Activated CD4-positive, alpha-beta T cell treated with anti-CD3 and anti-CD28 coated beads, Interleukin-10, Interleukin-2, amounts not matched to agents 100 ng/mL and 50 ng/mL, durations not matched to agents 16 hours and 8 hours (primary cell): ENCODE results near the gene CKAP4.
A peak's percentile ranks its signal among the peaks of the same experiment; 100 is the strongest.

Source experiments
- DNase-seq: peaks from one replicate; pipeline ENCODE4 v3.0.0-alpha.2; 2020

CKAP4 gene

GRCh38 chr12:106238146-106238545 is 9.7 kb downstream of the CKAP4 start:
- DNase-seq: no peak

GRCh38 chr12:106235770-106236169 is 12.1 kb downstream of the CKAP4 start:
- no peak for DNase-seq

- DNase-seq: no peak
Observed at GRCh38 chr12:106234449-106234848, 13.4 kb downstream of the CKAP4 start.

- DNase-seq: no peak
Observed at GRCh38 chr12:106233011-106233410, 14.8 kb downstream of the CKAP4 start.

GRCh38 chr12:106229036-106229591 is 18.7 kb downstream of the CKAP4 start:
- no peak for DNase-seq

- DNase-seq: no peak
Observed at GRCh38 chr12:106228320-106228710, 19.5 kb downstream of the CKAP4 start.

GRCh38 chr12:106227641-106228319 is 20.0 kb downstream of the CKAP4 start:
- DNase-seq: peak; percentile 57

DNA sequence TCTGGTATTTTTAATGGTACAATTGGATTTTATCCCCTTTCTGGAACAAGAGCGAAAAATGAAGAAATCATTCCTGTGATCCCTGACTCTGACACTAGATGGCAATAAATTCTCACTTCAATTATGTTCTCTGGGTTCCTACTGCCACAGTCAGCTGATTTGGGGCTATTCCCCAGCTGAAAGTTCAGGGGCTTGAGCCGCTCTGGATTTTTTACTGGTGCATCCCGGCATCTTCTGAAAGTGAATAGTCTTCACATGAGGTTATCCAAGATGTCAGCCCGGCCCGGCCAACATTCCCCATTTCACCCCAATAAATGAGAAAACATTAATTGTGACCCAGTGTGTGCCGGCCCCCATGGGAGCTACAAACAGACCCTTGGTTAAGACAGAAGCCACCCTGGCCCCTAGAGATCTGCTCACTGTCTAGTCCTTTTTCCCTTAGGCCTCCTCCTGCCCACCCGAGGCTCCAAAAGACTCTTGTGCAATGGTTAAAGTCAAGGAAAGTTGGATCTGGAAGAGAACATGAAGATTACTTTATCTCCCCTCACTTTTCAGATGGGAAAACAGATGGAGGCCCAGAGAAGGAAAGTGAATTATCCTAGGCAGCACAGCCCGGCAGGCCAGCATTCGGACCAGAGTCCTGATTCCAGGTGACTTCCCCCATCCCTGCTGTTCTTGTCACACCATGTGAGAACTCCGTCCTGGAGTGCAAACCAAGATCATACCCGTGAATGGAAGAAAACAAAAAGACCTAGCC is 20.8 kb downstream of the CKAP4 start:
- DNase-seq: peak; percentile 49

DNA sequence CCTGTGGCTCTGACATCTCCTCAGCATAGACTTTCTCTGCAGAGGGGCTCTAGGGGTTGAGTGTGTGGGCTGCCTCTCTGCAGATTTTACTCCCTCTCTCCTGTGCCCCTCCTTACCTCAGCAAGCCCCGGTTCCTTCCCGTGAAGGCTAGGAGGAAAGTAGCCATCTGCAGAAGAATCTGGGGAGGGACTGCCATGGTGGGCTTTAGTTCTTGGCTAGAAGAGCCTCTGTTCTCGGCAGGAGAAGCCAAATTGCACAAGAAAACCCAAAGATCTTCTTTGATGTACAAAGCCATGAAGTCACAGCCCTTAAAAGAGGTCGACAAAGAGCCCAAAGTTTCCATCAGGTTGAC is 23.5 kb downstream of the CKAP4 start:
- DNase-seq: no peak

DNA sequence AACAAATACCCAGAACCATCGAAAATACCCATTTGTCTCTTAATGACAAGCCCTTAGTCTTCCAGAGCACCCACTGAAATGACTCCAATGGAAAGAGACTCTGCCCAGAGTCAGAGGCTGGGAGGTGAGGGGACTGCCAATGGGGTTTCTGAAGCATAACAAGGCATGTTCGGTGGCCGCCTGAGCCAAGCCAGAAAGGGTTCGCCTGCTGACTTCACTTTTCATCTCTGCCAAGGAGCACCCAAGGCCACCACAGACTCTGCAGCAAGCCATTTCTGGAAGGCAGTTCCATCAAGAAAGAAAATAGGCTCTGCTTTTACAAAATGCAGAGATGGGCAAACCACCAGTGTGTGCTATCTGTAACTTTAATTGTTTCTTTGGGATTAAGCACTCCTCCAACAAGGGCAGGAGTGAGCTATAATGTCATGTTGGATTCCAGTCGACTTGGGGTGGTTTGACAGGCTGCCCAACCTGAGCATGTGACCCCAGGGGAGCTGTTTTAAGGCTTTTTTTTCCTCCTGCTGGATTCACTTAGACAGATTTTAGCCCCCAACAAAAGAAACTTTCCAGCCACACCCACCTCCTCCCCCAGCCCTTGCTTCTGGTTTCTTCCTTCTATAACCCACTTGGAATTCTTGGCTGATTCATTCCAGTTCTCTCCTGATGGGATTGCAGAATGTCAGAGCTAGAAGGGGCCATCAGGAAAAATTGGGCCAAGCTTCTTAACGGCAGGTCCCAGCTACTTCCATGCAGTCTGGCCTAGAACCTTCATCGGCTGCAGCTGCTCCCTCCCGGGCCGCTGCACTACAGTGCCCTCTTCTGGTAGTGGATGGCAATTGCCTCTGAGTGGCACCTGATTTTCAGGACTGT is 24.1 kb downstream of the CKAP4 start:
- peak; percentile 78 for DNase-seq

DNA sequence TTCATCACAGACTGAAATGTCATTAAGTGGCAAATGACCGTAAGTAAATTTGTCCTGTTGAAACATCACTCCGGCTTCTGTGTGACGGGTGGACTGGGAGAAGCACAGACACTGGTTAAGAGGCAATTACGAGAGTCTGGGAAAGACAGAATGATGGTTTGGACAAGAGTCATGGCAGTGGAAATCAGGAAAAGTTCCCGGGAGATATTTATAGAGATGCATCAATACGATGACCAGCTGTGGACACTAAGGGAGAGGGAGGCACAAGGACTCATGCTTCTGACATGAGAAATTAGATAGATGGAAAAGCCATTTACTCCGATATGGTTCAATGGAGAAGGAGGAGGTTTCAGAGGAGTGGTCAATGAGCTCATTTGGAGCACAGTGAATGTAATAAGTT is 27.3 kb downstream of the CKAP4 start:
- DNase-seq: no peak

DNA sequence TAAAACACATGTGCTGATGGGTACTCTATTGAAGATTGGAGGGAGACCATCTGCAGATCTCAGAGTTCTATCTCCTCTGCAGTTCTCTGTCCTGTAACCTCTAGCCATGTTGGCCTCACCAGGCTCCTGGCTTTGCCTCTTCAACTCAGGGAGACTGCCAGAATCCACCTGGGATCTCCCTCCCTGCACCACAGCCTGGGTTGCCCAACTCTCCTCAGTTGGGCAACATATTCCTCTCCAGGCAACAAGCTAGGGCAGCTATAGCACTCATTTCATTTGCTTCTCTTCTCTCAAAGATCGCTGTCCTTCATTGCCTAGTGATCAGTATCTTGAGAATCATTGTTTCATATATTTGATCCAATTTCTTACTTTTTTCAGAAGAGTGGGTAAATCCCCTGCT is 28.8 kb downstream of the CKAP4 start:
- DNase-seq: no peak

GRCh38 chr12:106217706-106218105 is 30.1 kb downstream of the CKAP4 start:
- DNase-seq: no peak

- DNase-seq: no peak
Observed at GRCh38 chr12:106214571-106214970, 33.2 kb downstream of the CKAP4 start.

DNA sequence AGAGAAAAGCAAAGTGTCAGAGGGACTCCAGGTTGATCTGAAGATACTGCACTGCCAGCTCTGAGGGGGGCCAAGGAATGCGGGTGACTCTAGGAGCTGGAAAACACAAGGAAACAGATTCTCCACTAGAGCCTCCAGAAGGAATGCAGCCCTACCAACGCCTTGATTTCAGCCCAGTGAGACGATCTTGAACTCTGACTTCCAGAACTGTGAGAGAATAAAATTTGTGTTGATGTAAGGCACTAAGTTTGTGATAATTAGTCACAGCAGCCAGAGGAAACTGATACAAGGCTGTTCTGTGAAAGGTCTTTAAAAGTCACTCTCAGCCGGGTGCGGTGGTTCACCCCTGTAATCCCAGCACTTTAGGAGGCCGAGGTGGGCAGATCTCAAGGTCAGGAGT is 34.2 kb downstream of the CKAP4 start:
- no peak for DNase-seq

- no peak for DNase-seq
Observed at GRCh38 chr12:106211973-106212372, 35.8 kb downstream of the CKAP4 start.

GRCh38 chr12:106205208-106206069 is 42.4 kb downstream of the CKAP4 start:
- DNase-seq: no peak

DNA sequence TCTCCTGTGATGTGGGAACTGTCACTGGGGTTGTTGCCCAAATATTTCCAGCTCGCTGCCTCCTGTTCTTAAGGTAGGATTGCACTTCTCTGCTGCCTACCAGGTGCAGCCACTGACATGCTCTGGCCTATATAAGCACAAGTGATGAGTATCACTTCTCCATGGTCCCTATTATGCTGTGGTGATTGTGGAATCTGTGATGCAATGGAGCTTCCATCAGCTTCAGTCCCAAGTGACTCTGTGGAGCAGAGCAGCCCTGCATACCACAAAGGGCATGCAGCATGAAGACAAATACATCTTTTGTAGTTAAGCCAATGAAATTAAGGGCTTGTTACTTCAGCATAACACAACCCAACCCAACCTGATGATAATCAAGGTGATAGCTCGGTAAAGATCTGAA is 43.5 kb downstream of the CKAP4 start:
- DNase-seq: no peak

- no peak for DNase-seq
Observed at GRCh38 chr12:106197906-106198623, 49.8 kb downstream of the CKAP4 start.

GRCh38 chr12:106195621-106196027 is 52.2 kb downstream of the CKAP4 start:
- DNase-seq: no peak

GRCh38 chr12:106194351-106194750 is 53.5 kb downstream of the CKAP4 start:
- DNase-seq: no peak
